H1 (cell line): ENCODE data around the gene DGCR8. TPM values are rescaled to one million over a fixed set of nuclear protein-coding genes. Genes with fewer than 3 reads are reported as not detected.

Experiments used
- CTCF ChIA-PET: fragments of 300-600 bp; sonication (Branson Sonifier 250); formaldehyde crosslinking; loops from one replicate; lab custom pipeline; 2021; ENCODE audit not compliant: partially characterized antibody; lab: Charles Lee
- POLR2A ChIA-PET: fragments of 300-600 bp; sonication (Branson Sonifier 250); formaldehyde crosslinking; loops from one replicate; lab custom pipeline; 2021; ENCODE audit warnings: inconsistent platforms; ENCODE audit not compliant: partially characterized antibody; lab: Charles Lee
- DNase-seq, 2 experiments: peaks; one replicate each; pipeline versions ENCODE4 v3.0.0 to v3.0.0-alpha.2; 2010 to 2022; ENCODE audit warnings: low spot score in 2 of 2, low read depth in 1 of 2, mixed read lengths in 1 of 2
- FAIRE-seq: peaks from 2 replicates; lab custom pipeline; 2011; peaks lifted over from hg19 to GRCh38; lab: Jason Lieb, UNC
- H2AFZ ChIP-seq: 2 replicates; pipeline ENCODE4 v1.8.1; 2012; ENCODE audit warnings: low read length, inconsistent platforms
- H2AK5ac ChIP-seq: 2 replicates; pipeline ENCODE4 v1.6.1; 2013; ENCODE audit warnings: low read depth, low read length
- H2BK120ac ChIP-seq: replicated peaks from 2 replicates; pipeline ENCODE3; 2013; ENCODE audit warnings: low read depth, low read length, inconsistent platforms
- H2BK12ac ChIP-seq: 2 replicates; pipeline ENCODE4 v1.6.1; 2013; ENCODE audit warnings: low read depth, low read length
- H2BK15ac ChIP-seq: 2 replicates; pipeline ENCODE4 v1.6.1; 2013; ENCODE audit warnings: low read length
- H2BK20ac ChIP-seq: 2 replicates; pipeline ENCODE4 v1.6.1; 2013; ENCODE audit warnings: low read length
- H2BK5ac ChIP-seq: 2 replicates; pipeline ENCODE4 v1.6.1; 2013; ENCODE audit warnings: low read depth, low read length
- H3K14ac ChIP-seq: 2 replicates; pipeline ENCODE4 v1.6.1; 2013; ENCODE audit warnings: inconsistent platforms; ENCODE audit not compliant: insufficient read length
- H3K18ac ChIP-seq: 2 replicates; pipeline ENCODE4 v1.6.1; 2013; ENCODE audit warnings: low read length; ENCODE audit errors: extremely low read depth
- H3K23ac ChIP-seq: 2 replicates; pipeline ENCODE4 v1.6.1; 2013; ENCODE audit warnings: inconsistent platforms; ENCODE audit not compliant: insufficient read length
- H3K23me2 ChIP-seq: 2 replicates; pipeline ENCODE4 v1.6.1; 2013; ENCODE audit warnings: low read depth, low read length
- H3K27ac ChIP-seq: 2 replicates; pipeline ENCODE4 v1.6.1; 2011; ENCODE audit warnings: low read depth, low read length, inconsistent platforms
- H3K27me3 ChIP-seq, 4 experiments: replicated peaks in 1 of 4; 1 replicate in 1 of 4; 2 replicates in 3 of 4; pipeline versions ENCODE4 v1.6.1 to v1.8.1; 2011 to 2013; ENCODE audit warnings: low read length in 3 of 4, mild to moderate bottlenecking in 3 of 4, inconsistent platforms in 2 of 4, mixed read lengths in 2 of 4, moderate library complexity in 1 of 4; ENCODE audit not compliant: control insufficient read depth in 3 of 4, insufficient read depth in 3 of 4; ENCODE audit errors: extremely low read depth in 1 of 4
- H3K36me3 ChIP-seq, 4 experiments: 2 replicates each; pipeline versions ENCODE4 v1.6.1 to v1.8.1; 2011 to 2013; ENCODE audit warnings: mild to moderate bottlenecking in 4 of 4, low read length in 3 of 4, moderate library complexity in 2 of 4, control low read depth in 1 of 4, inconsistent platforms in 1 of 4; ENCODE audit not compliant: insufficient read depth in 4 of 4, control insufficient read depth in 2 of 4
- H3K4ac ChIP-seq: replicated peaks from 2 replicates; pipeline ENCODE3; 2013; ENCODE audit warnings: low read length, low read depth, mixed read lengths, inconsistent platforms; ENCODE audit not compliant: insufficient read length
- H3K4me1 ChIP-seq, 4 experiments: replicated peaks in 1 of 4; 1 replicate in 1 of 4; 2 replicates in 3 of 4; pipeline versions ENCODE4 v1.6.1 to v1.8.1; 2011 to 2013; ENCODE audit warnings: low read length in 3 of 4, inconsistent platforms in 2 of 4, mixed read lengths in 1 of 4; ENCODE audit not compliant: insufficient read depth in 4 of 4, control insufficient read depth in 3 of 4
- H3K4me2 ChIP-seq, 2 experiments: 2 replicates each; pipeline versions ENCODE4 v1.6.1 to v1.8.1; 2011 to 2013; ENCODE audit warnings: low read depth in 2 of 2, low read length in 2 of 2, control low read depth in 1 of 2, inconsistent platforms in 1 of 2, mild to moderate bottlenecking in 1 of 2; ENCODE audit not compliant: insufficient read depth in 1 of 2
- H3K4me3 ChIP-seq, 4 experiments: fragments of 200-600, 300-600 bp in 1 of 4; sonication (generic), shearing (Covaris generic), sonication (Bioruptor Twin) in 1 of 4; 2 replicates each; pipeline versions ENCODE4 v1.5.1 to v1.8.1; 2011 to 2016; ENCODE audit warnings: low read length in 4 of 4, low read depth in 3 of 4, control low read depth in 2 of 4, inconsistent platforms in 2 of 4, mild to moderate bottlenecking in 2 of 4, mixed read lengths in 1 of 4, moderate library complexity in 1 of 4; ENCODE audit not compliant: insufficient read depth in 2 of 4; ENCODE audit errors: extremely low read depth in 1 of 4
- H3K56ac ChIP-seq: replicated peaks from 2 replicates; pipeline ENCODE3; 2013; ENCODE audit warnings: low read depth, mild to moderate bottlenecking, mixed read lengths, low read length, inconsistent platforms; ENCODE audit not compliant: insufficient read length
- H3K79me1 ChIP-seq: 2 replicates; pipeline ENCODE4 v1.6.1; 2013; ENCODE audit warnings: low read depth, low read length, control low read depth
- H3K79me2 ChIP-seq, 2 experiments: 2 replicates each; pipeline versions ENCODE4 v1.6.1 to v1.8.1; 2012 to 2013; ENCODE audit warnings: low read length in 2 of 2, mild to moderate bottlenecking in 2 of 2, inconsistent platforms in 1 of 2; ENCODE audit not compliant: insufficient read depth in 2 of 2, control insufficient read depth in 1 of 2
- H3K9ac ChIP-seq, 4 experiments: replicated peaks in 1 of 4; 1 replicate in 1 of 4; 2 replicates in 3 of 4; pipeline versions ENCODE4 v1.6.1 to v1.8.1; 2011 to 2013; ENCODE audit warnings: low read depth in 3 of 4, low read length in 3 of 4, control low read depth in 2 of 4, mild to moderate bottlenecking in 2 of 4, moderate library complexity in 2 of 4, inconsistent platforms in 1 of 4; ENCODE audit errors: extremely low read depth in 1 of 4
- H3K9me3 ChIP-seq, 2 experiments: 2 replicates each; pipeline versions ENCODE4 v1.6.1 to v1.8.1; 2012 to 2013; ENCODE audit warnings: mild to moderate bottlenecking in 2 of 2, moderate library complexity in 2 of 2, control low read depth in 1 of 2, inconsistent platforms in 1 of 2, low read depth in 1 of 2, low read length in 1 of 2, mixed read lengths in 1 of 2; ENCODE audit not compliant: insufficient read depth in 2 of 2
- H4K20me1 ChIP-seq, 2 experiments: replicated peaks in 1 of 2; 2 replicates each; pipeline versions ENCODE3 to v1.8.1; 2011 to 2013; ENCODE audit warnings: inconsistent platforms in 2 of 2, low read length in 2 of 2, mild to moderate bottlenecking in 1 of 2; ENCODE audit not compliant: insufficient read depth in 2 of 2, control insufficient read depth in 1 of 2
- H4K5ac ChIP-seq: 2 replicates; pipeline ENCODE4 v1.6.1; 2013; ENCODE audit warnings: low read length, low read depth, mixed read lengths, inconsistent platforms; ENCODE audit not compliant: insufficient read length
- H4K8ac ChIP-seq: 2 replicates; pipeline ENCODE4 v1.8.0; 2013; ENCODE audit warnings: mild to moderate bottlenecking, moderate library complexity, low read length, inconsistent platforms; ENCODE audit not compliant: insufficient read depth; ENCODE audit errors: extremely low read depth
- H4K91ac ChIP-seq: replicated peaks from 2 replicates; pipeline ENCODE3; 2013; ENCODE audit warnings: low read length, mixed read lengths, inconsistent platforms; ENCODE audit not compliant: insufficient read length
- POLR2A ChIP-seq, 2 experiments: IDR thresholded peaks; 1 replicate in 1 of 2; 2 replicates in 1 of 2; pipeline ENCODE4 v1.6.1; 2011; ENCODE audit warnings: low read depth in 2 of 2, low read length in 2 of 2, mild to moderate bottlenecking in 2 of 2; ENCODE audit errors: control extremely low read depth in 1 of 2
- POLR2AphosphoS5 ChIP-seq: IDR thresholded peaks from 2 replicates; pipeline ENCODE4 v1.6.1; 2011; ENCODE audit warnings: low read depth, low read length
- SIN3A ChIP-seq, 2 experiments: IDR thresholded peaks in 1 of 2; conservative IDR thresholded peaks in 1 of 2; 2 replicates each; pipeline ENCODE4 v1.6.1; 2011 to 2012; ENCODE audit warnings: low read length in 2 of 2, improper control_type of control experiment in 1 of 2, low read depth in 1 of 2, mild to moderate bottlenecking in 1 of 2
- WGBS, 2 experiments: shearing (Covaris generic) in 1 of 2; methylation state at CpG; one replicate each; pipeline versions ENCODE4 v1.1.6 to v1.1.7; 2013 to 2015; ENCODE audit warnings: low lambda C conversion rate in 2 of 2, mixed read lengths in 2 of 2, inconsistent platforms in 1 of 2, low coverage in 1 of 2, missing lambda C conversion rate in 1 of 2; ENCODE audit not compliant: insufficient replicate concordance in 2 of 2, insufficient coverage in 1 of 2, insufficient read length in 1 of 2; ENCODE audit errors: extremely low coverage in 1 of 2, missing lambda C conversion rate in 1 of 2; 5-methylcytosine and 5-hydroxymethylcytosine counted together
- polyA plus RNA-seq, 7 experiments: library from polyadenylated mRNA; depleted of rRNA in 3 of 7; stranded (reverse) in 5 of 7; unstranded in 2 of 7; fragments of >200 nt in 5 of 7; fragments of 200-250 nt in 2 of 7; gene quantifications; 1 replicate in 5 of 7; 2 replicates in 1 of 7; 4 replicates in 1 of 7; pipeline versions ENCODE4 v1.2.1 to v1.2.3, GENCODE V29; 2011 to 2013; ENCODE audit warnings: missing spikeins in 2 of 7, mixed read lengths in 2 of 7
- total RNA-seq: library from RNA; stranded (reverse); fragmentation: NEBNext Ultra II Directional; extraction: Animal tissue kit (Norgen Biotek cat#: 25700); gene quantifications from 2 replicates; pipeline ENCODE4 v1.2.1, GENCODE V29; 2021
- TF ChIP-seq, protein P1 (sequence below): IDR thresholded peaks from 2 replicates; pipeline ENCODE4 v1.6.1; 2011; ENCODE audit warnings: low read depth, mild to moderate bottlenecking, low read length; ENCODE audit not compliant: insufficient read depth

The DGCR8 gene
- total and polyA plus RNA-seq, 2 of the 8 experiments (the other 6 are each of a cell fraction or from before 2014, with no cell fraction given), result 23.7 to 43.7 TPM

DNA sequence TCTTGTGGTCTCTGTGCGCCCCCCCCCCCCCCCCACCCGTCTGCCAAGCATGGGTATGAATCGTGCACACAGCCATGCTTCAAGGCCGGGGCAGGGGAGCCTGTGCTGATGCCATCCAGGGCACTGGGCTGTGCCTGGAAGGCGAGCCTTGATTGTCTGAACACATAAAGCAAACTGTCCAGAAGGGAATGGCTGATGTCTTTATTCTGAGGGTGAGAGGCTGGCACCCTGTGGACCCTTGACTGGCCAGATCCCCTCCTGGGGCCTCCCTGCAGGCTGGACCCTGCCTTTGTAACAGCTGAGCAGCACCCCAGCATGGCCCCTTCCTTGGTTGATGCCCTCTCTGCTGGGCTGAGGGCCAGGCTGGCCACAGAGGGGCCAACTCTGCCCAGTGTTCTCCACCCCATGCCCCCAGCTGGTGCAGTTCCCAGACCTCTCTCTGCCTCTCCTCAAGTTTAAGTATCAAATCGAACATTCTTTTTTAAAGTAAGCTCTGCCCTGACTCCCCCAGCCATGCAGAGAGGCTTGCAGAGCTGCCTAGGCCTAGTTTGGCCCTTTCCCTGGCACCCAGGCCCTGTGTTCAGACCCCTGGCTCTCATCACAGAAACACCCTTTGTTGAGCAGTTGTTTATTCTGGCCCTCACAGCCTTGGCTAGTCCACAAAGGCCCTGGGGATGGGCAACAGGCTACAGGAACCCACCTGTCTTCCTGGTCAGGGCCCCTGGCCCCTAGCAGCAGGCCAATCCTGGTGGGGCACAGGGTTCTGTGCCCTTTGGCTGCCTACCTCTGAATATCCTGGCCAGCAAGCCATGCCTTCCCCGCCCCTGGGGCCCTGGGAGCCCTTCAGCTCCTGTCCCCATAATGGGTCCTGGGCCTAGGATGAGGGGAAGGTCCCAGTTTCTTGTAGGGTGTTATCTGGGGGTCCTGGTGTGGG lies 31.9 kb downstream of the DGCR8 start:
- H2BK15ac ChIP-seq, result no peak overlapping the region
- H3K56ac ChIP-seq, result no peak overlapping the region
- H3K79me2 ChIP-seq, result peaks cover 0 to 16% of the 10 kb centered on the region in 2 experiments; a peak in 1 of 4 replicates
- no peak overlapping the region for H4K91ac ChIP-seq
- H4K8ac ChIP-seq, result peak overlapping the region; percentile 12; the same call in 1 of the 2 replicates
- no peak overlapping the region for H3K4me2 ChIP-seq
- no peak overlapping the region for H2BK5ac ChIP-seq
- no peak overlapping the region for H3K18ac ChIP-seq
- 0 out of 2 replicates have a peak overlapping the region, but pooled peaks have one; percentile 8 for H3K27ac ChIP-seq
- no peak overlapping the region for H2BK20ac ChIP-seq
- WGBS, 2 experiments, result 74% methylated on average over 6 of the region's 7 CpGs; no CpG with 5 or more reads in 1 of the 2 experiments
- CTCF ChIA-PET, result interaction anchor here (0.5 to 3.2 kb wide), 10 partner anchors 9 to 1779 kb away, joined by 3 to 23 read pairs (median 4); no protein-coding TSS in a partner anchor
- TF ChIP-seq POLR2A (IDR thresholded peaks at IDR 0.05; ENCODE audit: control extremely low read depth in 1 of 2, low read depth in 2 of 2, low read length in 2 of 2), result peak; percentile 36 to 61; a peak in 2 of 3 replicates
- TF ChIP-seq, protein P1, sequence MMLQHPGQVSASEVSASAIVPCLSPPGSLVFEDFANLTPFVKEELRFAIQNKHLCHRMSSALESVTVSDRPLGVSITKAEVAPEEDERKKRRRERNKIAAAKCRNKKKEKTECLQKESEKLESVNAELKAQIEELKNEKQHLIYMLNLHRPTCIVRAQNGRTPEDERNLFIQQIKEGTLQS, result no peak
- TF ChIP-seq SIN3A (conservative IDR thresholded peaks at IDR 0.05 in 1 of 2, IDR thresholded peaks at IDR 0.05 in 1 of 2; ENCODE audit: low read depth in 1 of 2, low read length in 2 of 2), result no peak
- peak; percentile 81 for TF ChIP-seq POLR2AphosphoS5
- H3K4ac ChIP-seq, result no peak overlapping the region
- no peaks in the 10 kb centered on the region for H3K9me3 ChIP-seq
- no peak overlapping the region for H3K4me3 ChIP-seq
- no peak for DNase-seq
- H3K23ac ChIP-seq, result no peak overlapping the region
- H2BK12ac ChIP-seq, result no peak overlapping the region
- H3K27me3 ChIP-seq, result no peaks in the 10 kb centered on the region
- H3K9ac ChIP-seq, result no peak overlapping the region
- no peak overlapping the region for H2AFZ ChIP-seq
- POLR2A ChIA-PET, result interaction anchor here (0.6 to 22.7 kb wide), 11 partner anchors 9 to 239 kb away, joined by 3 to 598 read pairs (median 8); partner anchors contain the start of genes DGCR8 and ZDHHC8
- no peak for FAIRE-seq
- H4K20me1 ChIP-seq, result peaks cover 16 to 29% of the 10 kb centered on the region in 2 experiments
- H3K36me3 ChIP-seq, result peaks cover 37 to 53% (median 50%) of the 10 kb centered on the region in 4 experiments
- no peak overlapping the region for H3K14ac ChIP-seq
- peaks cover 6% of the 10 kb centered on the region; the same call in 1 of the 2 replicates for H3K79me1 ChIP-seq
- H3K23me2 ChIP-seq, result no peaks in the 10 kb centered on the region; the same call in 1 of the 2 replicates
- no peaks in the 10 kb centered on the region for H3K4me1 ChIP-seq
- H2BK120ac ChIP-seq, result no peak overlapping the region
- no peak overlapping the region for H2AK5ac ChIP-seq
- H4K5ac ChIP-seq, result no peak overlapping the region
